ENCODE measurements around the gene KRT26.

The KRT26 gene

GRCh38 chr17:40734018-40734417, 38.0 kb downstream of the KRT26 start:
- no peak for DNase-seq

GRCh38 chr17:40730970-40731369, 41.0 kb downstream of the KRT26 start:
- no peak for DNase-seq

- no peak for DNase-seq
Observed at GRCh38 chr17:40727447-40728231, 44.4 kb downstream of the KRT26 start.

GRCh38 chr17:40726919-40727318, 45.1 kb downstream of the KRT26 start:
- no peak for DNase-seq

GRCh38 chr17:40724656-40725055, 47.3 kb downstream of the KRT26 start:
- DNase-seq, result no peak

GRCh38 chr17:40722241-40722640, 49.8 kb downstream of the KRT26 start:
- DNase-seq, result no peak

GRCh38 chr17:40720899-40721298, 51.1 kb downstream of the KRT26 start:
- no peak for DNase-seq

- no peak for DNase-seq
Observed at GRCh38 chr17:40718930-40719329, 53.1 kb downstream of the KRT26 start.

GRCh38 chr17:40717776-40718175, 54.2 kb downstream of the KRT26 start:
- DNase-seq, result no peak
